HL-60 (cell line): Measurements from ENCODE around the gene KCNQ1.

ENCODE experiments used
- DNase-seq, 2 experiments: peaks; one replicate each; pipeline ENCODE4 v3.0.0-alpha.2; 2010 to 2020; ENCODE audit warnings: low read depth in 1 of 2, low spot score in 1 of 2
- H3K27ac ChIP-seq: fragments of 250-450 bp; sonication (Bioruptor Pico); replicated peaks from 2 replicates; pipeline ENCODE4 v1.5.1; 2020; ENCODE audit warnings: mild to moderate bottlenecking, moderate library complexity
- H3K27me3 ChIP-seq: fragments of 250-450 bp; sonication (Bioruptor Pico); 2 replicates; pipeline ENCODE4 v1.5.1; 2021; ENCODE audit warnings: mild to moderate bottlenecking, moderate library complexity; ENCODE audit not compliant: insufficient read depth, poor library complexity, severe bottlenecking
- H3K4me3 ChIP-seq: replicated peaks from 2 replicates; pipeline ENCODE4 v1.5.1; 2011; ENCODE audit warnings: mild to moderate bottlenecking, control low read depth, low read length; ENCODE audit not compliant: insufficient read depth
- CTCF ChIP-seq: IDR thresholded peaks from one replicate; pipeline ENCODE4 v1.5.1; 2011; ENCODE audit warnings: low read length, control low read depth, inconsistent platforms; ENCODE audit not compliant: insufficient read depth
- GABPA ChIP-seq: IDR thresholded peaks from 2 replicates; pipeline ENCODE4 v1.6.1; 2012; ENCODE audit warnings: low read depth
- POLR2AphosphoS5 ChIP-seq: IDR thresholded peaks from 2 replicates; pipeline ENCODE4 v1.6.1; 2012; ENCODE audit warnings: low read depth
- REST ChIP-seq: IDR thresholded peaks from 2 replicates; pipeline ENCODE4 v1.6.1; 2012; ENCODE audit warnings: low read depth; ENCODE audit not compliant: insufficient replicate concordance
- SPI1 ChIP-seq: IDR thresholded peaks from 2 replicates; pipeline ENCODE4 v1.6.1; 2012; ENCODE audit warnings: low read depth, mild to moderate bottlenecking, borderline replicate concordance

The KCNQ1 gene

GRCh38 chr11:2828585-2829330, 383.9 kb downstream of the KCNQ1 start:
- Histone ChIP-seq H3K27me3 (no peaks in the 10 kb centered on the region), H3K27ac (no peak overlapping the region), H3K4me3 (no peak overlapping the region)
- TF ChIP-seq GABPA (no peak), POLR2AphosphoS5 (no peak), REST (no peak), SPI1 (no peak), CTCF (no peak)
- no peak for DNase-seq

- TF ChIP-seq CTCF (no peak), POLR2AphosphoS5 (no peak), GABPA (no peak), REST (no peak), SPI1 (no peak)
- H3K27ac ChIP-seq, result no peak overlapping the region
- H3K27me3 ChIP-seq, result no peaks in the 10 kb centered on the region
- no peak overlapping the region for H3K4me3 ChIP-seq
- DNase-seq, result no peak
Observed at GRCh38 chr11:2830030-2830812, 385.4 kb downstream of the KCNQ1 start.

- DNase-seq, result no peak
- no peak overlapping the region for H3K4me3 ChIP-seq
Observed at GRCh38 chr11:2830886-2831285, 386.1 kb downstream of the KCNQ1 start.

More at GRCh38 chr11:2830886-2831285, 386.1 kb downstream of the KCNQ1 start:
- TF ChIP-seq POLR2AphosphoS5 (no peak), CTCF (no peak), GABPA (no peak), REST (no peak), SPI1 (no peak)
- no peaks in the 10 kb centered on the region for H3K27me3 ChIP-seq
- H3K27ac ChIP-seq, result no peak overlapping the region
